ENCODE measurements around the gene EDAR. TPM values are rescaled to one million over a fixed set of nuclear protein-coding genes. Genes with fewer than 3 reads are reported as not detected.

EDAR gene
- total RNA-seq, 2 donors from 2014 or later = 0.37 to 1.3 TPM

Other genes starting within 250 kb of the EDAR start
- 1 to 10 TPM; 2.2 to 4.1 TPM for gene CCDC138, start 202.4 kb downstream of the EDAR start, total RNA-seq
- gene SH3RF3, start 140.0 kb upstream of the EDAR start, total RNA-seq = under 1 TPM; 0.16 to 0.27 TPM

Data from T-helper 17 cell (primary cell).